Fibroblast of lung (primary cell): ENCODE data around the gene RNPEPL1. TPM values are rescaled to one million over a fixed set of nuclear protein-coding genes. Genes with fewer than 3 reads are reported as not detected.
"Not testable (repeated sequence)": the region's sequence is repeated elsewhere in the genome, so short reads cannot be mapped to it uniquely, and the experiment has no call there.

Experiments
- DNase-seq, 2 donors: peaks; one replicate each; pipeline versions ENCODE4 v3.0.0 to v3.0.0-alpha.2; 2010; ENCODE audit warnings: low read depth in 2 of 2
- H2AFZ ChIP-seq: 2 replicates; pipeline ENCODE4 v1.5.1; 2012; ENCODE audit warnings: low read length, control low read depth, inconsistent platforms
- H3K27ac ChIP-seq: 2 replicates; pipeline ENCODE4 v1.5.1; 2011; ENCODE audit warnings: low read length, control low read depth; ENCODE audit not compliant: insufficient read depth
- H3K27me3 ChIP-seq: 2 replicates; pipeline ENCODE4 v1.5.1; 2011; ENCODE audit warnings: mild to moderate bottlenecking, low read length; ENCODE audit not compliant: control insufficient read depth, insufficient read depth
- H3K36me3 ChIP-seq: 2 replicates; pipeline ENCODE4 v1.5.1; 2011; ENCODE audit warnings: low read length; ENCODE audit not compliant: control insufficient read depth, insufficient read depth
- H3K4me1 ChIP-seq: 2 replicates; pipeline ENCODE4 v1.5.1; 2011; ENCODE audit warnings: low read length; ENCODE audit not compliant: control insufficient read depth, insufficient read depth; ENCODE audit errors: extremely low read depth
- H3K4me2 ChIP-seq: 2 replicates; pipeline ENCODE4 v1.5.1; 2011; ENCODE audit warnings: low read length, control low read depth; ENCODE audit not compliant: insufficient read depth; ENCODE audit errors: extremely low read depth
- H3K4me3 ChIP-seq, 4 experiments: fragments of 200-600 bp in 1 of 4; sonication (generic) in 1 of 4; replicated peaks in 1 of 4; 2 replicates each; pipeline ENCODE4 v1.5.1; 2011 to 2016; ENCODE audit warnings: low read length in 4 of 4, low read depth in 3 of 4, mild to moderate bottlenecking in 3 of 4, control low read depth in 2 of 4, inconsistent platforms in 1 of 4, mixed read lengths in 1 of 4; ENCODE audit not compliant: insufficient read depth in 1 of 4; ENCODE audit errors: control extremely low read depth in 1 of 4
- H3K79me2 ChIP-seq: 2 replicates; pipeline ENCODE4 v1.5.1; 2012; ENCODE audit warnings: mild to moderate bottlenecking, low read length, inconsistent platforms; ENCODE audit not compliant: control insufficient read depth, insufficient read depth
- H3K9ac ChIP-seq: 2 replicates; pipeline ENCODE4 v1.5.1; 2011; ENCODE audit warnings: mild to moderate bottlenecking, low read length, control low read depth; ENCODE audit not compliant: insufficient read depth
- H3K9me3 ChIP-seq: 2 replicates; pipeline ENCODE4 v1.5.1; 2012; ENCODE audit warnings: low read depth, low read length; ENCODE audit not compliant: control insufficient read depth, insufficient read depth
- H4K20me1 ChIP-seq: 2 replicates; pipeline ENCODE4 v1.5.1; 2011; ENCODE audit warnings: low read length; ENCODE audit not compliant: control insufficient read depth, insufficient read depth; ENCODE audit errors: extremely low read depth
- CTCF ChIP-seq, 2 donors: IDR thresholded peaks in 1 of 2; conservative IDR thresholded peaks in 1 of 2; 1 replicate in 1 of 2; 2 replicates in 1 of 2; pipeline ENCODE4 v1.5.1; 2011 to 2012; ENCODE audit warnings: low read length in 2 of 2, control low read depth in 1 of 2, inconsistent platforms in 1 of 2, low read depth in 1 of 2, mild to moderate bottlenecking in 1 of 2
- EZH2 ChIP-seq: IDR thresholded peaks from 2 replicates; pipeline ENCODE4 v1.5.1; 2012; ENCODE audit warnings: low read length, control low read depth, mild to moderate bottlenecking; ENCODE audit errors: missing control alignments
- polyA plus RNA-seq, 2 donors: library from polyadenylated mRNA; depleted of rRNA in 1 of 2; stranded (reverse) in 1 of 2; unstranded in 1 of 2; fragments of >200 nt; gene quantifications; 2 replicates each; pipeline ENCODE4 v1.2.1, GENCODE V29; 2011 to 2012; ENCODE audit warnings: missing spikeins in 1 of 2
- total RNA-seq: library from RNA; depleted of rRNA; stranded (reverse); fragments of >200 nt; gene quantifications from 2 replicates; pipeline ENCODE4 v1.2.1, GENCODE V29; 2014

RNPEPL1 gene
- total and polyA plus RNA-seq, 2 donors (not counting 1 experiment from before 2014, with no cell fraction given) = 7.9 to 20.6 TPM

GRCh38 chr2:240531038-240531437 lies 37.2 kb upstream of the RNPEPL1 start:
- Histone ChIP-seq H3K4me3 (no peak overlapping the region), H2AFZ (no peak overlapping the region), H4K20me1 (no peaks in the 10 kb centered on the region), H3K4me1 (no peaks in the 10 kb centered on the region), H3K4me2 (no peak overlapping the region), H3K27ac (no peak overlapping the region), H3K36me3 (no peaks in the 10 kb centered on the region), H3K9me3 (no peaks in the 10 kb centered on the region), H3K9ac (no peak overlapping the region), H3K27me3 (no peaks in the 10 kb centered on the region), H3K79me2 (no peaks in the 10 kb centered on the region)
- TF ChIP-seq EZH2 = no peak
- TF ChIP-seq CTCF (conservative IDR thresholded peaks at IDR 0.05 in 1 of 2, IDR thresholded peaks at IDR 0.05 in 1 of 2; ENCODE audit: low read depth in 1 of 2, low read length in 2 of 2) = no peak
- DNase-seq = no peak

DNA sequence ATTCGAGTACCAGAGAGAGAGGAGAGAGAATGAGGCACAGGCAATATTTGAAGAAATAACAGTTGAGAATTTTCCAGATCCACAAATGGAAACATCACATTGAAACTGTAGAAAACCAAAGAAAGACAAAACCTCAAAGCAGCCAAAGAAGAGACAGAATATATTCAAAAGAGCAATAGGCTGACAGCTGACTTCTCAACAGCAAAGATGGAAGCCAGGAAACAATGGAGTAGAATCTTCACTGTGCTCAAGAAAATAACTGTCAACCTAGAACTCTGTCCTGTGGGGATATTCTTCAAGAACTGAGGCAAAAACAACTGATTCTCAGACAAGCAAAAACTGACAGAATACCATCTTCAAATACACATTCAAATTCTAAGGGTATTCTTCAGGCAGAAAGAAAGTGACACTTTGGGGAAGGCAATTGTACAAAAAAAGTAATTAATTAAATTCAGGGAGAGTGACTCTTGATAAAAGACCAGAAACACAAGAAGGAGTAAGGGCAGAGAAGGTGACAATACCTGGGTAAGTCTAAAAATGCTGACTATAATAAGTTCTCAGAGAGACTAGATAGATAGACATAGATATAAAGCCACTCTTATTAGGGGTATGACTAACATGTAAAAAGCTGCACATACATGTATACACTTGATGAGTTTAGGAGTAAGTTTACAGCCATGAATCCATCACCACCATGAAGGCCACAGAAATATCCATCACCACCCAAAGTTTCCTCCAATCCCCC lies 36.1 kb upstream of the RNPEPL1 start:
- Histone ChIP-seq H3K9ac (no peak overlapping the region), H3K9me3 (no peaks in the 10 kb centered on the region), H2AFZ (no peak overlapping the region), H3K27ac (no peak overlapping the region), H3K36me3 (no peaks in the 10 kb centered on the region), H4K20me1 (no peaks in the 10 kb centered on the region), H3K79me2 (no peaks in the 10 kb centered on the region), H3K4me1 (no peaks in the 10 kb centered on the region), H3K4me3 (no peak overlapping the region), H3K4me2 (no peak overlapping the region), H3K27me3 (no peaks in the 10 kb centered on the region)
- TF ChIP-seq EZH2 = no peak
- DNase-seq = no peak

DNA sequence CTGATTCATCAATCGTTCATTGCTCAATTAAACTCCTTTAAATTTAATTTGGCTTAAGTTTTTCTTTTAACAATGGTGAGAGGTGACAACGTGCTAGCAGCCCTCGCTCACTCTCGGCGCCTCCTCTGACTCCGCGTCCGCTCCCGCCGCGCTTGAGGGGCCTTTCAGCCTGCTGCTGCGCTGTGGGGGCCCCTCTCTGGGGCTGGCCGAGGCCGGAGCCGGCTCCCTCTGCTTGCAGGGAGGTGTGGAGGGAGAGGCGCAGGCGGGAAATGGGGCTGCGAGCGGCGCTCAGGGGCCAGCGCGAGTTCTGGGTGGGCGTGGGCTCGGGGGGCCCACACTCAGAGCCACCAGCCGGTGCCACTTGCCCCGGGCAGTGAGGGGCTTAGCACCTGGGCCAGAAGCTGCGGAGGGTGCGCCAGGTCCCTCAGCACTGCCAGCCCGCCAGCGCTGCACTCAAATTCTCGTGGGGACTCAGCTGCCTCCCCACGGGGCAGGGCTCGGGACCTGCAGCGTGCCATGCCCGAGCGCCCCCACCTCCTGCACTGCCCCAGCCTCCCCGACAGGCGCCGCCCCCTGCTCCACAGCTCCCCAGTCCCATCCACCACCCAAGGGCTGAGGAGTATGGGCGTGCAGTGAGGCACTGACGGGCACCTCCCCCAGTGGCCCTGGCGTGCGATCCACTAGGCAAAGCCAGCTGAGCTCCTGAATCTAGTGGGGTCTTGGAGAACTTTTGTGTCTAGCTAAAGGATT lies 30.1 kb upstream of the RNPEPL1 start:
- H3K36me3 ChIP-seq = no peaks in the 10 kb centered on the region
- no peaks in the 10 kb centered on the region for H3K79me2 ChIP-seq
- H3K27ac ChIP-seq = no peak overlapping the region
- DNase-seq = no peak
- H3K27me3 ChIP-seq = no peaks in the 10 kb centered on the region
- no peaks in the 10 kb centered on the region for H4K20me1 ChIP-seq
- H3K9me3 ChIP-seq = no peaks in the 10 kb centered on the region
- no peak overlapping the region for H2AFZ ChIP-seq
- H3K4me2 ChIP-seq = no peak overlapping the region
- no peaks in the 10 kb centered on the region for H3K4me1 ChIP-seq
- H3K9ac ChIP-seq = no peak overlapping the region
- TF ChIP-seq CTCF (conservative IDR thresholded peaks at IDR 0.05 in 1 of 2, IDR thresholded peaks at IDR 0.05 in 1 of 2; ENCODE audit: low read depth in 1 of 2, low read length in 2 of 2) (no peak), EZH2 (no peak)
- no peak overlapping the region for H3K4me3 ChIP-seq

GRCh38 chr2:240539101-240539500 lies 29.2 kb upstream of the RNPEPL1 start:
- not testable (repeated sequence) for H4K20me1 ChIP-seq, H2AFZ ChIP-seq, H3K4me2 ChIP-seq, H3K4me1 ChIP-seq, H3K27me3 ChIP-seq, H3K9ac ChIP-seq, H3K27ac ChIP-seq, H3K36me3 ChIP-seq, DNase-seq, H3K9me3 ChIP-seq, H3K4me3 ChIP-seq, H3K79me2 ChIP-seq
